Ishikawa (cell line): ENCODE data around the gene HDLBP.

Source experiments
- CEBPB ChIP-seq: IDR thresholded peaks from 2 replicates; pipeline ENCODE4 v1.6.1; 2012
- CREB1 ChIP-seq: IDR thresholded peaks from 2 replicates; pipeline ENCODE4 v1.6.1; 2012; ENCODE audit warnings: low read depth
- EGR1 ChIP-seq: IDR thresholded peaks from 2 replicates; pipeline ENCODE4 v1.6.1; 2012
- FOXM1 ChIP-seq: IDR thresholded peaks from 2 replicates; pipeline ENCODE4 v1.6.1; 2012; ENCODE audit warnings: low read depth, borderline replicate concordance
- NFIC ChIP-seq: IDR thresholded peaks from 2 replicates; pipeline ENCODE4 v1.6.1; 2012
- RAD21 ChIP-seq: IDR thresholded peaks from 2 replicates; pipeline ENCODE4 v1.6.1; 2012; ENCODE audit warnings: low read depth
- TAF1 ChIP-seq: IDR thresholded peaks from 2 replicates; pipeline ENCODE4 v1.6.1; 2012; ENCODE audit warnings: low read depth, mild to moderate bottlenecking
- YY1 ChIP-seq: IDR thresholded peaks from 2 replicates; pipeline ENCODE4 v1.6.1; 2012; ENCODE audit warnings: low read depth
- TF ChIP-seq, protein P1 (sequence below): IDR thresholded peaks from 2 replicates; pipeline ENCODE4 v1.6.1; 2012
- TF ChIP-seq, protein P2 (sequence below): IDR thresholded peaks from 2 replicates; pipeline ENCODE4 v1.6.1; 2012; ENCODE audit warnings: low read depth, mild to moderate bottlenecking

- TF ChIP-seq, protein P1, sequence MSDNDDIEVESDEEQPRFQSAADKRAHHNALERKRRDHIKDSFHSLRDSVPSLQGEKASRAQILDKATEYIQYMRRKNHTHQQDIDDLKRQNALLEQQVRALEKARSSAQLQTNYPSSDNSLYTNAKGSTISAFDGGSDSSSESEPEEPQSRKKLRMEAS: no peak
- no peak for TF ChIP-seq YY1
- no peak for TF ChIP-seq EGR1
- TF ChIP-seq FOXM1: no peak
- no peak for TF ChIP-seq CREB1
- TF ChIP-seq NFIC: no peak
- TF ChIP-seq CEBPB: no peak
- no peak for TF ChIP-seq TAF1
- TF ChIP-seq, protein P2, sequence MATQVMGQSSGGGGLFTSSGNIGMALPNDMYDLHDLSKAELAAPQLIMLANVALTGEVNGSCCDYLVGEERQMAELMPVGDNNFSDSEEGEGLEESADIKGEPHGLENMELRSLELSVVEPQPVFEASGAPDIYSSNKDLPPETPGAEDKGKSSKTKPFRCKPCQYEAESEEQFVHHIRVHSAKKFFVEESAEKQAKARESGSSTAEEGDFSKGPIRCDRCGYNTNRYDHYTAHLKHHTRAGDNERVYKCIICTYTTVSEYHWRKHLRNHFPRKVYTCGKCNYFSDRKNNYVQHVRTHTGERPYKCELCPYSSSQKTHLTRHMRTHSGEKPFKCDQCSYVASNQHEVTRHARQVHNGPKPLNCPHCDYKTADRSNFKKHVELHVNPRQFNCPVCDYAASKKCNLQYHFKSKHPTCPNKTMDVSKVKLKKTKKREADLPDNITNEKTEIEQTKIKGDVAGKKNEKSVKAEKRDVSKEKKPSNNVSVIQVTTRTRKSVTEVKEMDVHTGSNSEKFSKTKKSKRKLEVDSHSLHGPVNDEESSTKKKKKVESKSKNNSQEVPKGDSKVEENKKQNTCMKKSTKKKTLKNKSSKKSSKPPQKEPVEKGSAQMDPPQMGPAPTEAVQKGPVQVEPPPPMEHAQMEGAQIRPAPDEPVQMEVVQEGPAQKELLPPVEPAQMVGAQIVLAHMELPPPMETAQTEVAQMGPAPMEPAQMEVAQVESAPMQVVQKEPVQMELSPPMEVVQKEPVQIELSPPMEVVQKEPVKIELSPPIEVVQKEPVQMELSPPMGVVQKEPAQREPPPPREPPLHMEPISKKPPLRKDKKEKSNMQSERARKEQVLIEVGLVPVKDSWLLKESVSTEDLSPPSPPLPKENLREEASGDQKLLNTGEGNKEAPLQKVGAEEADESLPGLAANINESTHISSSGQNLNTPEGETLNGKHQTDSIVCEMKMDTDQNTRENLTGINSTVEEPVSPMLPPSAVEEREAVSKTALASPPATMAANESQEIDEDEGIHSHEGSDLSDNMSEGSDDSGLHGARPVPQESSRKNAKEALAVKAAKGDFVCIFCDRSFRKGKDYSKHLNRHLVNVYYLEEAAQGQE: no peak
- TF ChIP-seq RAD21: no peak
These were observed 36.2 kb upstream of the HDLBP start for GRCh38 chr2:241351640-241352031.
